KBM-7 (cell line): ENCODE data around the gene DLG2.

ENCODE experiments used
- DNase-seq: peaks from one replicate; pipeline ENCODE4 v3.0.0-alpha.2; 2015
- in situ Hi-C: fragments of 300-500 bp; cut with MboI; formaldehyde crosslinking; loops from 2 replicates; pipeline ENCODE4 v1.14.3; 2020; ENCODE audit warnings: low sequenced_read_pairs, low pct_unique_long_range_greater_than_20kb, mixed read lengths

The DLG2 gene

DNA sequence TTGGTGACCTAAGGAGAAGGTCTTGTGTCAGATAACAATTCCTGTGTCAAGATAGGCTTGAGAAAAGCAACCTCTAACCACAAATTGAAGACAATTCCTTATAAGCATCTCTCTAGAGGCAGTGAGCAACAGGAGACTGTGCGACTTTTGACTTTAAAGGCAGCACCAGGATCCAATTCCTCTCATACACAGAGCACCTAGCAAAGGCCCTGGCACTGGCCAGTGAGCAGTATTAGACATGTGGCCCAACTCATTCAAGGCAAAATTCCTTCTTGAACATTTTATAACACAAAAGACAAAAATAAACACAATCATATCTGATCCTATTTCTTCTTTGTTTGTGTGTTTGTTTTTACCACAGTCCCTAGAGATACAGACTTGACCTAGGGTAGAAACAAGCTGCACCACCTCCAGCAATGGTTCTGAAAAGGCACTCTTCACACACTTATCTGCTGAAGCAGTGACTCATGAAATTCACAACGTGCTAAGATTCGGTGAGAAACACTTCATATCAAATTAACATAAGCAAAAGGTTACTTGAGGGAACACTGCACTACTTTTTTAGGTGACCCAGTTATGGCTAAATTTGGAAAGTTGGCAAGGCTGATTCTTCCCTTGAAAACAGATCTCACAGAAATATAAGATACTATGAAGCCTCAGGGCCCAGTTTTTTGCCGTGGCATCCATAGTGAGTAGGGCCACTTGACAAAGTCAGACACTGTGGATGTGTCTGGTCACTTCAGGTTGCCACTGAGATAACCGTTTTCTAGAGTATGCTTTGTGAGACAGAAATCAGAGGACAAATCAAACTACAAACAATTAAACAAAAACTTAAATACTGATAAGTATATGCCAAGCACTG, 1018.9 kb downstream of the DLG2 start:
- DNase-seq = no peak
- in situ Hi-C loops = no loop called here

GRCh38 chr11:84594602-84595001, 1032.5 kb downstream of the DLG2 start:
- DNase-seq = no peak
- in situ Hi-C loops = no loop called here

DNA sequence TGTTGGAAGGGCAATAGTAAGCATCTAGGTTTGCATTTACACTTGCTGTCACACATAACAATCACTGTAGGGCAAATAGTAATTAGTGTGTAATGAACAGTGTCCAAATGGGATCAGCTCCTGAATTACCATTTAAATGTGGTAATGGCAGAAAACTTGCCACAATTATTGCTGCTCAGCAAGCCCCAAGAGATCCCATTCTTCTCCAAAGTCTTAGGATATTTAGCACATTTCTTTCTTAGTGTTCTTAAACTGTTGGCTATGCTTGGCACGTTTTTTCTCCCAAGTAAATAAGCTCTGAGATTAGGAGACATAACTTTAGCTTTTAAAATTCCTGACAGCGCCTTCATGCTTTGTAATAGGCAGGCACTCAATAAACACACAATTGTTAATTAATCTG, 1037.0 kb downstream of the DLG2 start:
- in situ Hi-C loops = no loop called here
- no peak for DNase-seq

GRCh38 chr11:84588131-84588829, 1038.9 kb downstream of the DLG2 start:
- in situ Hi-C loops = no loop called here
- DNase-seq = no peak

DNA sequence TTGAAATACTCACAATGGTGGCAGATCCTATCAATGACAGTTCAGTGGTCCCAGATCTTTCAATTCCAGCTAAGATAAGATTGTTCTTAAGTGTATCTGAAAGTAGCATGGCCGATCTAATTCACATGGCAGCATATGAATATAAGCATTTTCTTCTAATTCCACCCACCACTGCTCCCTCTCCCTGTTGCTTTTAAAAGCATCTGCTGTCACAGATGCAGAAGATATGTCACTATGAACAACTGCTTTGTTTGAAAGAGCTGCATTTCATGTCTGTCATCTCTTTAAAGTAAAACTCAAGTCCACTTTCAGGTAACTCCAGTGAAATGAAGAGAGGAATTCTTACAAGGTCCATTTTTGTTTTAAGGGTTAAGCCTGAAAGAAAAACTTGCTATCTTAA, 1044.0 kb downstream of the DLG2 start:
- in situ Hi-C loops = no loop called here
- no peak for DNase-seq

DNA sequence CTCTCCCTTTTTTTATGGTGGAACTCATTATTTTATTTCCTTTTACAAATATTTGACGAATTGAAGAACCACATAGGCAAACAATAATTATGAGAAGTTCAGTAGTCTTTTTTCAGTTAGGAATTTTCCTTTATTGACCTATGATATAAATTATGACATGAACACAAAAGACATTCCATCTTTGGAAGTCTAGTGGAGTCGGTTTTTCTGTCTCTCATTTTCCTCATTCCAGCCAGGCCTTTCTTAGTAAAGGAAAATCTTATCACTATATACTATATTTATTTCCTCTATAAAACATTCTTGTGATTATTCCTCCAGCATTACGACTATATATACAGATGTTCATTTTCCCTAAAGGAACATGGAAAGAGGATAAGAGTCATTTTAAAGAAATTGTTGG, 1046.1 kb downstream of the DLG2 start:
- in situ Hi-C loops = no loop called here
- no peak for DNase-seq

GRCh38 chr11:84580428-84580827, 1046.7 kb downstream of the DLG2 start:
- no peak for DNase-seq
- in situ Hi-C loops = no loop called here

GRCh38 chr11:84573868-84574267, 1053.3 kb downstream of the DLG2 start:
- in situ Hi-C loops = loop anchor here (25.0 kb wide), 1 partner anchor 1013 kb away; no protein-coding TSS in a partner anchor
- DNase-seq = no peak

DNA sequence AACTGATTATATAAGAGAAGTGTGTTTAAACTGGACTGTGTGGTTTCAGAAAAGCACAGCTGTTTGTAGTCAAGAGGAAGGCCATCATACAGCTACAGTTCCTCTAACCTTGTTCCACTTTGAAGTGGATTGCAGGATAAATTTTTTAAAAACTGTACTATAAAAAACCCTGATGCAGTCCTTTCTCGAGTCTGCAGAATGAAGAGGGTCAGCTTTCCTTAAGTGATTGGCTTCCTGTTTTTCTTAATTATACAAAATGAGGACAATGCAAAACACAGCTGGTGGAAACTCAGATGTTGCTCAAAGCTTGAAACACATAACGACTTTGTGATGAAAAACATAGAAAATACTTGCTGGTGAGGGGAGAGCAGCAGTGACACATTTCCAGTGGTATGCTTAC, 1060.5 kb downstream of the DLG2 start:
- in situ Hi-C loops = loop anchor here (25.0 kb wide), 1 partner anchor 1021 kb away; no protein-coding TSS in a partner anchor
- peak; percentile 5 for DNase-seq

DNA sequence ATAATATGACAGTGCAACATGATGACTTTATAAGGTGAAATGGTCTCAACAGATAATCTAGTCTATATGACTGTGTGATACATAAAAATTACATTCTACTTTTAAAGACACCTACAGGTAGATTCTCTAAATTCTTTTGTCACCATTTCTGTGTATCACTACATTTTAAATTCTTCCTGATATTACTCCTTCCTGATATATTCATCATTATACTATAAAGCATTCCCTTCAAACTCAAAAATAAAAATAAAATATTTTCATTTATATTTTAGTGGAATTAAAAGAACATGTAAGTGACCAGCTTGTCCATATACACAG, 1062.3 kb downstream of the DLG2 start:
- in situ Hi-C loops = loop anchor here (25.0 kb wide), 1 partner anchor 1022 kb away; no protein-coding TSS in a partner anchor
- no peak for DNase-seq

GRCh38 chr11:84564180-84564866, 1062.8 kb downstream of the DLG2 start:
- in situ Hi-C loops = loop anchor here (25.0 kb wide), 1 partner anchor 1023 kb away; no protein-coding TSS in a partner anchor
- DNase-seq = peak; percentile 62

DNA sequence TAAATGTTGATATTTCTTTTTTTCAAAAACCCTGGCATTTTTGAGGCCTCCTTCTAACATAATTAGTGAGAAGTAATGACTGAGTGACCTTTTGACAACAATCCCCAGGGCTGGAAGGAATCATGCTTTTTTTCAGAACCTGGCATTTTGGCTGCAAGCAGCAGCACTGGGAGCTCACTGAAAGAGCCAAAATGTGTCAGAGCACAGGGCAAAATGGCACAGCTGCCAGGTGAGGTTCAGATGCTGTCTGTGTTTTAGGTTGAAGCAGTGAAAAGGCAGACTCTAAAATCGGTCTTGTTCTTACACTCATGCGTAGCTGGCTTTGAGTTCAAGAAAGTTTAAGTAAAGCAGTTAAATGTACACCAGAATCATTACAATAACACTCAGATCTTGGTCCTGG, 1063.8 kb downstream of the DLG2 start:
- no peak for DNase-seq
- in situ Hi-C loops = loop anchor here (25.0 kb wide), 1 partner anchor 1024 kb away; no protein-coding TSS in a partner anchor

DNA sequence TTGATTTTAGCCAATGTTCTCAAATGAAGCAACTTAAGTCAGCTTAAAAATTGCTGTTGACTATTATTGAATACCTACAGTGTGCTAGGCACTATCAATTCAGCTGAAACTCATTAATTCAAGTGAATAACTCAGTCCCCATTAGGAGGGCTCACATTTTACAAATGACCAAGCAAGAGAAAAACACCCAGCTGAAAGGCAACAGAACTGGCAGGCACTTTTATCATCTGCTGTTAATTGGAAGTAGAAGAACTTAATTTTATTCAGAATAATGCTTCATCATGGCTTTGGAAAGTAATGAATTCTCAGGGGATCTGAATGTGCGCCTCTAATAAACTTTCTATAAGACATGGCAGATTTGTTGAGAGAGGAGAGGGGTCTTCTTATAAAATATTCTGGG, 1066.9 kb downstream of the DLG2 start:
- DNase-seq = no peak
- in situ Hi-C loops = loop anchor here (25.0 kb wide), 1 partner anchor 1027 kb away; no protein-coding TSS in a partner anchor

- in situ Hi-C loops = loop anchor here (25.0 kb wide), 1 partner anchor 1029 kb away; no protein-coding TSS in a partner anchor
- DNase-seq = peak; percentile 58
Observed at GRCh38 chr11:84558085-84558905, 1068.8 kb downstream of the DLG2 start.

GRCh38 chr11:84552791-84553190, 1074.4 kb downstream of the DLG2 start:
- in situ Hi-C loops = loop anchor here (25.0 kb wide), 1 partner anchor 1035 kb away; no protein-coding TSS in a partner anchor
- DNase-seq = no peak

- DNase-seq = no peak
- in situ Hi-C loops = loop anchor here (25.0 kb wide), 1 partner anchor 712 kb away; no protein-coding TSS in a partner anchor
Observed at GRCh38 chr11:84549217-84549616, 1077.9 kb downstream of the DLG2 start.

DNA sequence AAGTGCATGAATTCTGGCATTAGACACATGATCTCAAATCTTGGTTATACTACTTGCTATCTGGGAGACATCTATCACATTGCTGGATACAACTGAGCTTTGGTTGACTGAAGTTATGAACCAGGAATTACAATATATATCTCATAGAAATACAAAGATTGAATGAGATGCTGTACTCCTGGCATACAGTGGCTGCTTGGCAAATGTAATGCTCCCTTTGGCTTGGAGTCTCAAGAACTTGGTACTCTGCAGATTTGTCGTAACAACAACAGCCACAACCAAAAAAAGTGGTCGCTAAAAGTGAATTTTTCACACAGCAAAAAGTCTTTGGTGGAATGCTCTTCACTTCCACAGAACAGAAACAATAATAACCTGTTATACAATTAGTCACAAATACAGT, 1082.6 kb downstream of the DLG2 start:
- no peak for DNase-seq
- in situ Hi-C loops = loop anchor here (25.0 kb wide), 1 partner anchor 707 kb away; no protein-coding TSS in a partner anchor

GRCh38 chr11:84543367-84544159, 1083.6 kb downstream of the DLG2 start:
- in situ Hi-C loops = loop anchor here (25.0 kb wide), 1 partner anchor 706 kb away; no protein-coding TSS in a partner anchor
- no peak for DNase-seq
